Gastroesophageal sphincter (tissue), 3 donors: ENCODE results near the gene SNX25.

Experiments
- CTCF ChIP-seq, 4 experiments: fragments of 200-600 bp in 2 of 4; fragments of 450-650 bp in 2 of 4; sonication (generic) in 1 of 4; IDR thresholded peaks; one replicate each; pipeline ENCODE4 v1.5.1; 2017 to 2019; ENCODE audit warnings: antibody characterized with exemption in 4 of 4, mild to moderate bottlenecking in 2 of 4, moderate library complexity in 2 of 4
- POLR2A ChIP-seq, 2 donors: fragments of 450-650 bp; IDR thresholded peaks; one replicate each; pipeline ENCODE4 v1.6.1; 2017; ENCODE audit warnings: antibody characterized with exemption in 2 of 2, mild to moderate bottlenecking in 2 of 2, moderate library complexity in 1 of 2

- TF ChIP-seq CTCF (IDR thresholded peaks at IDR 0.05) = peak in 3 of 4 experiments; percentile 10 to 17 (median 12)
- peak; percentile 81 for TF ChIP-seq POLR2A (IDR thresholded peaks at IDR 0.05)
These were observed 5.7 kb upstream of the SNX25 start, which contains the start of gene CFAP97 for GRCh38 chr4:185203486-185204237.
